ENCODE measurements around the gene CDC14A.

CDC14A gene

DNA sequence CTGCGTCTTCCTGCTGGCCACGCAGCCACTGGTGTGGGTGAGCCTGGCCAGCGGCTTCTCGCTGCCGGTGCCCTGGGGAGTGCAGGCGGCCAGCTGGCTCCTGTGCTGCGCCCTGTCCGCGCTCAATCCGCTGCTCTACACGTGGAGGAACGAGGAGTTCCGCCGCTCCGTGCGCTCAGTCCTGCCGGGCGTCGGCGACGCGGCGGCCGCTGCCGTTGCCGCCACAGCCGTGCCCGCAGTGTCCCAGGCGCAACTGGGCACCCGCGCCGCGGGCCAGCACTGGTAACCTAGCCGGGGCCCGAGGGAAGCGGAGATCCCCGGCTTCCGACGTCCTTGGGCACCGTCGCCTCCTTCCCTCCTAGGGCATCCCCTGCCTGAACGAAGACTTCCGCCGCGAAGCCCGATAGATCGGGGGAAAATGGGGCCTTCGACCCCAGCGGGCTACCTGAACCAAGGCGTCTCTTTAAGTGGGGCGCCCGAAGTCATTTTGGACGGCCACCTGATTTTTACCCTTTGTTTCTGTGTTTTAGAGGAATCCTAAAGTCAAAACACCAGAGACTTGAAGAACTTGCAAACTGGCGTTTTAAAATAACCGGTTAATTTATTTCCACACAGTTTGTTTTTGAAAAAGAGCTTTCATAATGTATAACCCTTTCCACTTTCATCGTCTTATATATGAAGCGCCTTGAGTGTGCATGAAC, 187.7 kb downstream of the CDC14A start:
- DNase-seq (ENCODE audit: low read depth) = no peak

DNA sequence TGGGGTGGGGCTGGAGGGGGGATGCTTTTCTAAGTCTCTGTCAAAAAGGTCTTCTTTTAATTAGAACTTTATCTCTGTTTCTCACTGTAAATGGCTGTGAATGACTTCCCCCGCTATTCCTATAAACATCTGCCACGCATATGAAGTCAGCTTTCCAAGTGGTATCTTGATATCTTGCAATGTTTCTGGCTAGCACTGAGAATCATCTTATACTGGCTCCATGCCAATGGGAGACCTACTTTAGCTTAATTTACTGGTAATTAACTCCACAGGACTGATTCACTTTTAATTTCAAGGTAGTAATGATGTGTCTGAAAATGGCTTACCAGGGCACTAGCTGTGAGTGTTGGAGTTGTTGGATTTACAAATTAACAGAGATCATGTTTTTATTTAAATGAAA, 190.0 kb downstream of the CDC14A start:
- DNase-seq (ENCODE audit: low read depth) = no peak

DNA sequence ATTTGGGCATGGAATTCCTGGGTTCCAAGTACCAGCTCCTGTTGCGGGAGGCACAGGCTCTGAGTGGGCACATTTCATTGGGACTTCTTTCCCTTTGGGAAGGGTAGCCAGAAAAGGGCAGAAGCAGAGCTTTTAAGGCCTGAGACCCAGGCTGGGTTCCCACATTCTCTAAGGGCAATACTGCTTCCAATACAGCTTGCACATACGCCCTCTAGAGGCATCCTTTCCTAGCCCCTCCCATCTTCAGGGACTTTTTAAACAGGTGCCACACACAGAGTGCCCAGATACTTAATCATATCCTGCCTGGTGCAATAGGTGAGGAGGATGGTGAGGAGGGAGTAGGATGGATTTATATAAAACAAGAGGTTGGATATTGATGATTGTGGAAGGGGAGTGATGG, 191.3 kb downstream of the CDC14A start:
- DNase-seq (ENCODE audit: low read depth) = no peak

DNA sequence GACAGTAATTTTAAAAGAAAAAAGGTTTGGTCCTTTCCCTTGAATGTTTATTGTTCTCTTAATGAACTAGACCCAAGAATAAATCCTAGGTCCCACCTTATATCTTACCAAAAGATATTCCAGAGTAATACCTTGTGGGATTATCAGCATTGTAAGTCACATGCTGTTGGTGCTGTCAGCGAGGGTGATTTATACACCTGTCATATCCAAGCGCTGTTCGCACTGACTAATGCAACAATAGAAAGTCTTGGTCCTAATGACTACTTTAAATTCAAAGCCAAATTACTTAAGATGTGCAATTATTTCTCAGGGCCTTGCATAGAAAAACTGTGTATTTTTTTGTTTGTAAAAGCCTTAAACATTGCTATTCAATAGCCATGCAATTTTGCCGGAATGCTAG, 192.5 kb downstream of the CDC14A start:
- no peak for DNase-seq (ENCODE audit: low read depth)

DNA sequence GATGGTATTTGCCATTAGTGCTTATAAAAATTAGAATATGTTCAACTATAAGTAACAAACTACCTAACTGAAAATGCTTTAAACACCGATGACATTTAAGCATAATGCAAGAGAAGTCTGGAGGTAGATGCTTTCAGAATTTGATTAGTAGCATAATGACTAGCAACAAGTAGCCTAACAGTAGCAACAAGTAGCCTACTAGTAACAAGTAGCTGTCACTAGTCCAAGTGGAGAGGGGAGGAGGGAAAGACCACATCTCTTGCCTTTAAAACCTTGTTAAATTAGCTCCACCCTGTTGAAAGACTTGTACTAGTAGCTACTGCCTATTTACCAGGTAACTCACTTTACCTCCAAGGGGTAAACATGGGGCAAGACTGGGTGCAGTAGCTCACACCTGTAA, 193.5 kb downstream of the CDC14A start:
- no peak for DNase-seq (ENCODE audit: low read depth)

DNA sequence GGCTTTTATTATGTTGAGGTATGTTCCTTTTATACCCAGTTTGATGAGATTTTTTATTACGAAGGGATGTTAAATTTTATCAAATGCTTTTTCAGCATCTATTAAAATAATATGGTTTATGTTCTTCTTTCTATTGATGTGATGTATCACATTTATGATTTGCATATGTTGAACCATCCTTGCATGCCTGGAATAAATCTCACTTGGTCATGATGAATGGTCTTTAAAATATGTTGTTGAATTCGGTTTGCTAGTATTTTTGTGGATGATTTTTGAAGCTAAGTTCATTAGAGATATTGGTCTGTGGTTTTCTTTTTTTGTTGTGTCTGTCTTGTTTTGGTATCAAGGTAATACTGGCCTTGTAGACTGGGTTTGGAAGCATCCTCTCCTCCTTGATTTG, 199.7 kb downstream of the CDC14A start:
- no peak for DNase-seq (ENCODE audit: low read depth)

DNA sequence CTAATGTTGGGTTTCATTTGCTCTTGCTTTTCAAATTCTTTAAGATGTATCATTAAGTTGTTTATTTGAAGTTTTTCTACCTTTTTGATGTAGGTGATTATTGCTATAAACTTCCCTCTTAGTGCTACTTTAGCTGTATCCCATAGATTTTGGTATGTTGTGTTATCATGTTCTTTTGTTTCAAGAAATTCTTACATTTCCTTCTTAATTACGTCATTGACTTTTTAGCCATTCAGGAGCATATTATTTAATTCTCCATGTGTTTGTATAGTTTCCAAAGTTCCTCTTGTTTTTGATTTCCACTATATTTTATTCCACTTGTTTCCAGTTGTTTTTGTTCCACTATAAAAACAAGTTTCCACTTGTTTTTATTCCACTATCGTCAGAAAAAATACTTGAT, 200.6 kb downstream of the CDC14A start:
- no peak for DNase-seq (ENCODE audit: low read depth)

DNA sequence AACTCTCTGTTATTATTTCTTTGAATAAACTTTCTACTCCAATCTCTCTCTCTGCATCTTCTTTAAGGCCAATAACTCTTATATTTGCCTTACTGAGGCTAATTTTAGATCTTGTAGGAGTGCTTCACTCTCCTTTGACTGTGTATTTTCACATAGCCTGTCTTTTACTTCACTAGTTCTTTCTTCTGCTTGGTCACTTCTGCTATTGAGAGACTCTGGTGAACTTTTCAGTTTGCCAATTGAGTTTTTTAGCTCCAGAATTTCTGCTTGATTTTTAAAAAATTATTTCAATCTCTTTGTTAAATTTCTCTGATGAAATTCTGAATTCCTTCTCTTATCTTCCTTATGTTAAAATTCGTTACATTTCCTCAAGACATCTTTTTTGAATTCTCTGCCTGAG, 203.9 kb downstream of the CDC14A start:
- no peak for DNase-seq (ENCODE audit: low read depth)

DNA sequence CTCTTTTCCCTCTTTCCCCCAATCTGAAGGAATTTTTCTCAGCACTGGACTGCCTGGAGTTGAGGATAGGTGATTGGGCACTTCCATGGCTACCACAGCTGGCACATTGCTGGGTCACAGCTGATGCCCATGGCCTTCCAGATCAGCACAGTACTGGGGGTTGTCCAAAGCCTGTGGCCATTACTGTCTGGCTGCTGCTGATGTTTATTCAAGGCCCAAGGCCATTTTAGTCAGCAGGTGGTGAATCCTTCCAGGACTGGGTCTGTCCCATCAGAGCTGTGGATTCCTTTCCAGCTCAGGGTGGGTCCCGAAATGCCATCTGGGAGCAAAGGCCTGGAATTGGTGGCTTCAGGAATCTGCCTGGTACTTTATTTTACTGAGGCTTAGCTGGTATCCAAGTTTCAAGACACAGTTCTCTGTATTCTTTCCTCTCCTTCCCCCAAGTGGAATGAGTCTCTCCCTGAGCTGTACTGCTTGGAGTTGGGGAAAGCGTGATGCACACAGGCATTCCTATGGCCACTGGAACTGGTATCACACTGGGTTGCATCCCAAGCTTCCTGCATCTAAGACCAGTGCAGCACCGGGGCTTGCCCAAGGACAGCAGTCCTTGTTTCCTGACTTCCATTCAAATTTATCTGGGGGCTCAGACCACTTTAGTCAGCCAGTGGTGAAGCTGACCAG, 204.8 kb downstream of the CDC14A start:
- DNase-seq (ENCODE audit: low read depth) = no peak

DNA sequence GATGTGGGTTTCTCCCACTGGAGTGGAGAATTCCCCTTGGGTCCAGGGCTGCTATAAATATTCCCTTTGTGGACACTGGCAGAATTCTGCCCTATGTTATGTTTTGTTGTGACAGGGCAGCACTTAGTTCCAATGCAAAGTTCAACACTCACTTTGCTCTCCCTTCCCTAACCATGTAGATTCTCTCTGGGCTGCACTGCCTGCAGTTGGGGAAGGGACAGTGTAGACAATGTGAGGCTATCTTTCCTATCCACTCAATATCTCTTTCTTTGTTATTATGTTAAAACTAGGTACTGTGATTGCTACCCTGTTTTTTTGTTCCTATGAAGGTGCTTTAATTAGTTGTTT, 205.3 kb downstream of the CDC14A start:
- no peak for DNase-seq (ENCODE audit: low read depth)

DNA sequence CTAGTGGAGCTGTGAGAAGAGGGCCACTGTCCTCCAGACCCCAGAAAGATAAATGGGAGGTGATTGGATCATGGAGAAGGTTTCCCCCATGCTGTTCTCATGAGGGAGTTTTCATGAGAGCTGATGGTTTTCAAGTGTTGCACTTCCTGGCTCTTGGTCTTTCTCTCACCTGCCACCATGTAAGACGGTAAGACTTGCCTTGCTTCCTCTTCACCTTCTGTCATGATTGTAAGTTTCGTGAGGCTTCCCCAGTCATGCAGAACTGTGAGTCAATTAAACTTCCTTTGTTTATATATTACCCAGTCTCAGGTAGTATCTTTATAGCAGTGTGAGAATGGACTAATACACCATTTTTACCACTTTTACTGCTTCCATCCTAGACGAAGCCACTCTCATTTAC, 213.2 kb downstream of the CDC14A start:
- DNase-seq (ENCODE audit: low read depth) = no peak

DNA sequence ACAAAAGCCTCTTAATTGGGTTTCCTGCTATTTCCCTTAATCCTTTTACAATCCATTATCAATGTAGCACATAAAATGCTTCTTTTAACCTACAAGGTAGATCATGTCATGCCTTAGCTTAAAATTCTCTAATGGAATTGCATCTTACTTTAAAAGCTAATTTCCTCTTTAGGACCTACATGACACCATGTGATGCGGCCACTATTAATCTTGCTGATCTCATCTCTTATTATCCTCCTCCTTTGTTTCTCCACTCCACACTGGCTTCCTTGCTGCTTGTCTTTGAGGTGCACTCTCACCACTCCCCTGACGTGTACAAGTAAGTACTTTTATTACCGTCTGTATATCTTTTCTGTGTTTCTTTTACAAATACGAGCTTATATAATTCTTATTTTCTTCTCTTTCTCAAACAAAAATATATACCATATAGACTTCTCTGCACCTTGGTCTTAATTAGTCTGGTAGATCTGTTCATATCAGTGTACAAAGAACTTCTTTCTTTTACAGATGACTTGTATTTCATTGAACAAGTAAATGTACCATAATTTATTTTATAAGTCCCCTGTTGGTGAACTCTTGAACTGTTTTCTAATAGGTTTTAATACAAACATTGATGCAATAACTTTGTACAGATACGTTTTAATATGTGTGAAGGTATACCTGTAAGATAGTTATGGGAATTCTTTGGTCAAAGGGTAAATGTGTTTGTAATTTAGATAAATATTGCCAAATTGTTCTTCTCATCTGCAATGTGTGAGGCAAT, 213.8 kb downstream of the CDC14A start:
- DNase-seq (ENCODE audit: low read depth) = no peak

DNA sequence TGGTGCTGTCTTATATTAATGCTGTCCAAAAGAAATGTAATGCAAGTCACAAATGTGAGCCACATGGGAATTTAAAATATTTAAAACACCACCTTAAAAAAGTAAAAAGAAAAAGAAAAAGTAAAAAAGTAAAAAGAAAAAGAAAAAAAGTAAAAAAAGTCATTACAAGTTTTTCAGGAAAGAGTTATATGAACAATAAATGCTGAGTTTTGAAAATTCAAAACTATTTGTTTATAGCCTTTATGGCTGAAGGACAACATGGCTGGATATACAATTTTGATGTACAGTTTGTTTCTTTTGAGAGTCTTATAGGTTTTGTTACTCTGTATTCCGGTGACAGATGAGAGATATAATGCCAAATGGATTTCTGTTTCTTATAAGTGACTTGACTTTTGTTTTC, 214.8 kb downstream of the CDC14A start:
- DNase-seq (ENCODE audit: low read depth) = no peak

Data from HS-27A (cell line).